AG10803 (cell line): Measurements from ENCODE around the gene AKT1.
"Not testable (repeated sequence)": the region's sequence is repeated elsewhere in the genome, so short reads cannot be mapped to it uniquely, and the experiment has no call there.

Experiments
- DNase-seq: peaks from one replicate; pipeline ENCODE4 v3.0.0; 2010; ENCODE audit warnings: low read depth
- H3K4me3 ChIP-seq: 2 replicates; pipeline ENCODE4 v1.5.1; 2011; ENCODE audit warnings: mild to moderate bottlenecking, low read length, control low read depth
- TF ChIP-seq, protein P1 (sequence below): conservative IDR thresholded peaks from 2 replicates; pipeline ENCODE4 v1.5.1; 2011; ENCODE audit warnings: mild to moderate bottlenecking, low read length, control low read depth, inconsistent platforms

Gene AKT1

DNA sequence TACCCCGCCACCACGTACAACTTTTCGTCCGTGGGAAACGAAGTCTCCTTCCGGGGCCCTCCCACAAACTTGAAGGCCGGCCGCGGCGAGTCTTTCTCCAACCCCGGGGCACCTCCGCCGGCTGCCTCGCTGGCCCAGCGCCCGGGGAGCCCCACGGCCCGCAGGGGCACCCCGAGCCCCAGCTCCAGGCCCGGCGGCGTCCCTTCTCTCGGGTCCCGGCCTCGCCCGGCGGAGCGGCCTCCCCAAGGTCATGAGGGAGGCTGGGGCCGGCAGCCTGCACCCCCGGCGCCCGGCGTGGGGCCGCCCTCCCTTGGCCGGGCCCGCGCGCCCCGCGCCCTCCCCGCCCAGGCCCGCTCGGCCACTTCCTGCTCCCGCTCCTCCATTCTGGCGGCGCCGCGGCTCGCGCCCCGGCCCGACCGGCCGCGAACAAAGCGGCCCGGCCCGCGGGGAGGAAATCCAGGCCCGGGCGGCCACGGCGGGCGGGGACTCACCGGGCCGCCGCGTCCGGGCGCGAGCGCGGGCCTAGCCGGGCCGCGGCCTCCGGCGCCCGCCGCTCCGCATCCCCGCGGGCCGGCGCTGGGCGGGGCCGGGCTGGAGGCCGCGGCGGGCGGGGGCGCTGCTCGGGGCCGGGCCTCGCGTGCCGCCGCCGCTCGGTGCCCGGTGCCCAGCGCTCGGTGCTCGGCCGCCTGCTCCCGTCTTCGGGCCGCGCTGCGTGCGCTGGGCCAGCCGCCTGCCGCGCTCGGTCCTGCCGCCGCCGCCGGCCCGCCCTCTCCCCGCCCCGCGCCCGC is at the start of gene AKT1:
AKT1 (minus strand) TSS at position 756 of the 788 bp plus-strand sequence. CDS start 3,105 bp downstream, outside the sequence.
- H3K4me3 ChIP-seq: peak within 1 kb of the TSS; percentile 76
- peak; percentile 16 for DNase-seq
- TF ChIP-seq, protein P1, sequence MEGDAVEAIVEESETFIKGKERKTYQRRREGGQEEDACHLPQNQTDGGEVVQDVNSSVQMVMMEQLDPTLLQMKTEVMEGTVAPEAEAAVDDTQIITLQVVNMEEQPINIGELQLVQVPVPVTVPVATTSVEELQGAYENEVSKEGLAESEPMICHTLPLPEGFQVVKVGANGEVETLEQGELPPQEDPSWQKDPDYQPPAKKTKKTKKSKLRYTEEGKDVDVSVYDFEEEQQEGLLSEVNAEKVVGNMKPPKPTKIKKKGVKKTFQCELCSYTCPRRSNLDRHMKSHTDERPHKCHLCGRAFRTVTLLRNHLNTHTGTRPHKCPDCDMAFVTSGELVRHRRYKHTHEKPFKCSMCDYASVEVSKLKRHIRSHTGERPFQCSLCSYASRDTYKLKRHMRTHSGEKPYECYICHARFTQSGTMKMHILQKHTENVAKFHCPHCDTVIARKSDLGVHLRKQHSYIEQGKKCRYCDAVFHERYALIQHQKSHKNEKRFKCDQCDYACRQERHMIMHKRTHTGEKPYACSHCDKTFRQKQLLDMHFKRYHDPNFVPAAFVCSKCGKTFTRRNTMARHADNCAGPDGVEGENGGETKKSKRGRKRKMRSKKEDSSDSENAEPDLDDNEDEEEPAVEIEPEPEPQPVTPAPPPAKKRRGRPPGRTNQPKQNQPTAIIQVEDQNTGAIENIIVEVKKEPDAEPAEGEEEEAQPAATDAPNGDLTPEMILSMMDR: no peak

DNA sequence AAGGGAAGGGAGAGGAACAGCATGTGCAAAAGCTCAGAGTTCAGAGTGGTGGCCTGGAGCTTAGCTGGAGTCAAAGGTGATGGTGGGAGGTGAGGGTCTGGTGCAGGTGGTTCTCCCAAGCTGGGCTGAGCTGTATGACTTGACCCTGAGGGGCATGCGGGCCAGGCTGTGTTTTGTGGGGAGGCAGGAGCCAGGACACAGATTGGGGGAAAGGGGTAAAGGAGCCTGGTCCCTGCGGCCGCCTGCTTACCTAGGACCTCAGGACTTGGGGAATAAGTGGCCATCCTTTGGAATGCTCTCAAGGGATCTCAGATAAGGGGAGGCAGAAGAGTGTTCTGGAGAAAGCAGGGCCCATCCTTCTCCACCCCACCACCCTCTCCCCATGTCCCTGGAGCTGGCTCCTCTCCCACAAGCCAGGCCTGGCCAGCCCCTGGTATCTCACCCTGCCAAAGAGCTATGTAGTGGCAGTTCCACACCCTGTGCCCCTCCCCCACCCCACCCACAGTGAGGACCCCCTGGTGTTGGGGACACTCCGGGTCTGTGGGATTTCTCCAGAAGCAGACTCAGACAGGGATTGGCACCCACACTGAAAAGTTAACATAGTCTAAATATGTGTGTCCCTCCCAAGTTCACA is 49.6 kb upstream of the AKT1 start:
- TF ChIP-seq, protein P1: no peak
- H3K4me3 ChIP-seq: no peak overlapping the region
- DNase-seq: no peak

DNA sequence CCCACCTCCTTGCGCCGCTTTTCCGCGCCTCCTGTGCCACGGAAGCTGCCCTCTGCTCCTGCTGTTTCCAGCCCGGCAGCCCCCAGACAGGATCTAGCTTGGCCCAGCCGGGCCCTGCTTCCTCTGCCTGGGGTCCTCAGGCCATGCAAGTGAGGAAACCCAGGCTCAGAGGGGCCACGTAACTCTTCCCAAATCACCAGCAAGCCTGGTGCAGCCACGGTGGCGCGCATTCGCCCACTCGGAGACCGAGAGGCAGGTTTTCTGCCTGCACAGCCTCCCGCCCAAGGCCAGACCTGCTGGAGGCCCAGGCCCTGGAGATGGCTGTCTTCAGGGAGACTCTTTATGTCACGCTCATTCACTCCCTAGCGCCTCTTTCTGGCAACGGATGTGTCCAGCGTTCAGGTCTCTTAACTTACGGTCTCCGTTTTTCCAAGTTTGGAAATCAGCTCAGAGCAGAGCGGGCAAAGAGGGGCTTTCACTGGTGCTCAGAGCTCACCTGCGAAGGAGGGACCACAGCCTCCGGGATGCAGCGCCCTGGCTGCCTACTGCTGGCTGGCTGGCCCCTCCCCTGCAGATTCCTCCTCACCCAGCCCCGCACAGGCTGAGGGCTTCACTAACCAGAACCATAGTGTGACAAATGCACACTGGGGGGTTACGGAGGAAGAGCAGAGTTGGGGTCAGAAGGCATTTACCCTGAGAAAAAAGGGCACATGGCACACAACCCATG is 48.9 kb upstream of the AKT1 start:
- TF ChIP-seq, protein P1: no peak
- H3K4me3 ChIP-seq: no peak overlapping the region
- no peak for DNase-seq

DNA sequence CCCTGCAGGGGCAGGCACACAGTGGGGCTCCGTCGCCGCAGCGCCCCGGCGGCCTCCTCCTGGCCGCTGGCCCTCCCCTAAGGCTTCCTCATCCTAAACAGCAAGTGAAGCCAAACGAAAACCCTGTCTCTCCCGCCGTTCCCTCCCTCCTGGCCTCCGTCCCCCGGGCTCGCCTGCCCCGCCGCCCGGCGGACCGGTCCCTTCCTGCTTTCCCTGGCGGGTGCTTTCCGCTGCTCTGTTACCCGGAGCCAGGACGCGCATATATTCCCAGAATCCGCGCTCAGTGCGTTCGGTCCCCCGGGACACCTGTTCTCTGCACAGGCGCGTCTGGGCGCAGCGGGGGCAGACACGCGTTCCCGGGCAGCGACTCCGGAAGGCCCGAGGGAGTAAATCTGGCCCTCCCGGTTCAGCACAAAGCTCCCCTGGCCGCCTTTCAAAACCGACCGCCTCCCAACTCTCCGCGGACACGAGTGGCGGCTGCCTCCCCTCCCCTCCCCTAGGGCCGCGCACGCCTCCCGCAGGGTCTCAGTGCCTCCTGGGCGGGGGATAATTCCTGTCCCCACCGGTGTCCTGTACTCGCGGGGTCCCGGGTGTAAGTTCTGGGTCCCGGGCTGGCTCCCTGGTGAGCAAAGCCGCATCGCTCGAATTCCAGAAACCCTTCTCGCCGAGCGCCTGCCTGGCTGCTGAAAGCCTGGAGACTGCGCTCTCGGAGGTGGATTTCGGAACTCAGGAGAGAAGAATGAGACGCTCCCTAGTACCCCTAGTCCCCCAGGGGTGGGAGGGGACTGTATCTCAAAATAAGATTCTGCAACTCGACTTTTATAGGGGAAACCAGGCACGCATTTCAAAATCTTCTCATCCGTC is 48.1 kb upstream of the AKT1 start:
- TF ChIP-seq, protein P1: no peak
- no peak for DNase-seq
- peak overlapping the region; percentile 12 for H3K4me3 ChIP-seq

DNA sequence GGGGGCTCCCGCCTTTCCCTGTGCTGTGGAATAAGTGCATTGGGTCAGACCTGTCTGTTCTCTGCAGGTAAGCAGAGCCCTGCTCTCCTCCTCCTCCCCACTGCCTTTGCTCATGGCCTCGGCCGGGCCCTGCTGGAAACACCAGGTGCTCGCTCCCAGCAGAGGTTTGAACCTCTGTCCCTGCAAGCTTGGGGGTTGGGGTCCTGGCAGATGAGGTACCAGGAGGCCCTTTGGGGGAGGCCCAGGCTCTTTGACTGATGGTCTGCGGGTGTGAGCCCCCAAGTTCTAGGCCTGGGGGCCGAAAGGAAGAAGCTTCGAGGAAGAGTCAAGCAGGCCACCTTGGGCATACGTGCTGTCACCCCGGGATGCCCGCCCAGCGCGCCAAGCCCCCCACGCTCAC is 47.5 kb upstream of the AKT1 start:
- no peak overlapping the region for H3K4me3 ChIP-seq
- DNase-seq: no peak
- TF ChIP-seq, protein P1: no peak

DNA sequence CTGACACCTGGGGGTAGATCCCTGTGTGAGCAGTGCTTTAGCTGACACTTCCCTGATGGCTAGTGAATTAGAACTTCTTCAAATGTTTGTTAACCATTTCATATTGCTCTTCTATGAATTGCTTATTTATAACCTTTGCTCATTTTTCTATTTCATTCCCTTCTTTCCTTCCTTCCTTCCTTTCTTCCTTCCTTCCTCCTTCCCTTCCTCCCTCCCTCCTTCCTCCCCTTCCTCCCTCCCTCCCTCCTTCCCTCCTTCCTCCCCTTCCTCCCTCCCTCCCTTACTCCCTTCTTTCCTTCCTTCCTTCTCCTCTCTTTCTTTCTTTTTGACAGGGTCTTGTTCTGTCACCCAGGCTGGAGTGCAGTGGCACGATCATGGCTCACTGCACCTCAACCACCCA is 46.2 kb upstream of the AKT1 start:
- DNase-seq: no peak
- no peak overlapping the region for H3K4me3 ChIP-seq
- TF ChIP-seq, protein P1: no peak

DNA sequence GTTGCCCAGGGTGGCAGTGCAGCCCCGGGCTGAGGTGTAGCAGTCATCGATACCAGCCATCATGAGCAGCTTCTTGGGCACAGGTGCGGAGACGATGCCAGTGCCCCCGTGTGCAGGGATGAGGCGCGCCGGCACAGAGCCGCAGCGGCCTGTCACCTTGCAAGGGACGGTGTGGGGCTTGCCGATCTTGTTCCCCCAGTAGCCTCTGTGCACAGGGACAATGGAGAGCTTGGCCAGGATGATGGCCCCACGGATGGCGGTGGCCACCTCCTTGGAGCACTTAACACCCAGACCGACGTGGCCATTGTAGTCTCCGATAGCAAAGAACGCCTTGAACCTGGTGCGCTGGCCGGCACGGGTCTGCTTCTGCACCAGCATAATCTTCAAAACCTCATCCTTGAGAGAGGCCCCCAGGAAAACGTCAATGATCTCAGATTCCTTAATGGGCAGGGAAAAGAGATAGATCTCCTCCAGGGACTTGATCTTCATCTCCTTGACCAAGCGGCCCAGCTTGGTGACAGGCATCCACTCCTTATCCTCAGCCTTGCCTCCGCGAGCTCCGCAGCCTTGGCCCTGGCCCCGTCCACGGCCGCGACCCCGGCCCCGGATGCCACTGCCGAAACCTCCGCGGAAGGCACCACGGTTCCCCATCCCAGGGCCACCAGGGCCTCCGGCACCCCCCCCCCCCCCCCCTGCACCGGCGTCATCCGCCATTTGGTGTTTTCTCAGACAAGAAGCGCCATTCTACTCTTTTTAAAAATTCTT is 40.8 kb upstream of the AKT1 start:
- not testable (repeated sequence) for DNase-seq, H3K4me3 ChIP-seq
